Epithelial cell of esophagus (primary cell): ENCODE measurements around the gene CARTPT.

Experiments
- DNase-seq: peaks from one replicate; pipeline ENCODE4 v3.0.0; 2010; ENCODE audit warnings: low read depth
- H3K4me3 ChIP-seq: 2 replicates; pipeline ENCODE4 v1.5.1; 2011; ENCODE audit warnings: mild to moderate bottlenecking, low read length, control low read depth
- CTCF ChIP-seq: IDR thresholded peaks from 2 replicates; pipeline ENCODE4 v1.5.1; 2011; ENCODE audit warnings: low read depth, mild to moderate bottlenecking, low read length, control low read depth, inconsistent platforms; ENCODE audit not compliant: insufficient read depth; ENCODE audit errors: missing control alignments

Gene CARTPT

GRCh38 chr5:71693828-71694427, 25.1 kb upstream of the CARTPT start:
- DNase-seq: no peak
- no peak for TF ChIP-seq CTCF

GRCh38 chr5:71695071-71695470, 24.0 kb upstream of the CARTPT start:
- H3K4me3 ChIP-seq: no peak overlapping the region
- TF ChIP-seq CTCF: no peak

More at GRCh38 chr5:71693828-71694427, 25.1 kb upstream of the CARTPT start:
- no peak overlapping the region for H3K4me3 ChIP-seq

GRCh38 chr5:71695595-71695994, 23.5 kb upstream of the CARTPT start:
- DNase-seq: no peak
- H3K4me3 ChIP-seq: no peak overlapping the region
- TF ChIP-seq CTCF: no peak

More at GRCh38 chr5:71695071-71695470, 24.0 kb upstream of the CARTPT start:
- no peak for DNase-seq

- peak; percentile 52 for TF ChIP-seq CTCF
- DNase-seq: peak; percentile 7
- no peak overlapping the region for H3K4me3 ChIP-seq
Observed at GRCh38 chr5:71697967-71698366, 21.1 kb upstream of the CARTPT start.

- no peak overlapping the region for H3K4me3 ChIP-seq
- no peak for TF ChIP-seq CTCF
- DNase-seq: no peak
Observed at GRCh38 chr5:71699233-71699632, 19.8 kb upstream of the CARTPT start.

- TF ChIP-seq CTCF: no peak
- no peak for DNase-seq
- no peak overlapping the region for H3K4me3 ChIP-seq
Observed at GRCh38 chr5:71699751-71700150, 19.3 kb upstream of the CARTPT start.

- DNase-seq: no peak
- H3K4me3 ChIP-seq: no peak overlapping the region
- no peak for TF ChIP-seq CTCF
Observed at GRCh38 chr5:71700803-71701202, 18.3 kb upstream of the CARTPT start.
